ENCODE results near the gene ANKMY1. TPM values are rescaled to one million over a fixed set of nuclear protein-coding genes. Genes with fewer than 3 reads are reported as not detected.
A peak's percentile ranks its signal among the peaks of the same experiment; 100 is the strongest.

Gene ANKMY1
- total RNA-seq, 2 donors from 2014 or later = 3.7 to 7.9 TPM

DNA sequence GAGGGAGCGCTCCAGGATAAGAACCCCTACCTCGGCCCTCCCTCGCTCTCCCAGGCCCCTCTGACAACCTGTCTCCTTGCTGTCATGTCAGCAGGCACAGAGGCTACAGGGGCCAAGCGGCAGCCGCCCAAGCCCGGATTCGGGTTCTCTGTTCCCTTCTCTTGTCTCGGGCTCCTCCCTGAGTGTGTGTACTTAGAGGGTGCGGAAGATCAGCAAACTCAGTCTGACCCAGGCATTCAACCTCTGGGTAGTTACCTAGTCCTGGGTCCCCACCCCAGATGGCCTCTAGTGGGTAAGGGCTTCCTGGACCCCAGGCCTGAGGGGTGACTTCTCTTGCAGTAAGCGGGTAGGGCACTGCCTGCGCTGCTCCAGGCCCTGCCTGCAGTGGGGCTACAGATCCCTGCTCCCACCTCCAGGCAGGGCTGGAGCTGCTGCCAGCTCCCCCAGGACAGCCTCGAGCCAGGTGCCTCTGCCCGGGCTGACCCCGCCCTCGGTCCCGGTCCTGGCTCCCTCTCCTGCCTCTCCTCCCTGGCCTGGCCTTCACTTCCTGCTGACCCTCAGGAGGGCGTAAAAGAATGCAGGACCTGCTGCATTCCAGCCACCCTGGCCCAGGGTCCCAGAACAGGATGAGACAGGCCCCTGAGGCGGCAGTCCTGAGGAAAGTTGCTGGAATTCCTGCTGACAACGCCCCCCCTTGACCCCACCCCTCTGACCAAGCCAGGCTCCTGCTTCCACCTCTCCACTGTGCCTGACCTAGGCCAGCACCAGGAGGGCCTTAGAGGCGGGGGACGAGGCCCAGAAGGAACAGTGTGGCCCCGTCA is 100.4 kb downstream of the ANKMY1 start:
- no peak for DNase-seq (ENCODE audit: low spot score)
- Histone ChIP-seq H3K27ac (no peak overlapping the region), H3K4me1 (peaks cover 0 to 37% of the 10 kb centered on the region in 2 donors), H3K27me3 (no peaks in the 10 kb centered on the region), H3K9me3 (no peaks in the 10 kb centered on the region), H3K4me3 (no peak overlapping the region), H3K36me3 (no peaks in the 10 kb centered on the region)
- TF ChIP-seq, protein P1, sequence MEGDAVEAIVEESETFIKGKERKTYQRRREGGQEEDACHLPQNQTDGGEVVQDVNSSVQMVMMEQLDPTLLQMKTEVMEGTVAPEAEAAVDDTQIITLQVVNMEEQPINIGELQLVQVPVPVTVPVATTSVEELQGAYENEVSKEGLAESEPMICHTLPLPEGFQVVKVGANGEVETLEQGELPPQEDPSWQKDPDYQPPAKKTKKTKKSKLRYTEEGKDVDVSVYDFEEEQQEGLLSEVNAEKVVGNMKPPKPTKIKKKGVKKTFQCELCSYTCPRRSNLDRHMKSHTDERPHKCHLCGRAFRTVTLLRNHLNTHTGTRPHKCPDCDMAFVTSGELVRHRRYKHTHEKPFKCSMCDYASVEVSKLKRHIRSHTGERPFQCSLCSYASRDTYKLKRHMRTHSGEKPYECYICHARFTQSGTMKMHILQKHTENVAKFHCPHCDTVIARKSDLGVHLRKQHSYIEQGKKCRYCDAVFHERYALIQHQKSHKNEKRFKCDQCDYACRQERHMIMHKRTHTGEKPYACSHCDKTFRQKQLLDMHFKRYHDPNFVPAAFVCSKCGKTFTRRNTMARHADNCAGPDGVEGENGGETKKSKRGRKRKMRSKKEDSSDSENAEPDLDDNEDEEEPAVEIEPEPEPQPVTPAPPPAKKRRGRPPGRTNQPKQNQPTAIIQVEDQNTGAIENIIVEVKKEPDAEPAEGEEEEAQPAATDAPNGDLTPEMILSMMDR (IDR thresholded peaks at IDR 0.05) = no peak

DNA sequence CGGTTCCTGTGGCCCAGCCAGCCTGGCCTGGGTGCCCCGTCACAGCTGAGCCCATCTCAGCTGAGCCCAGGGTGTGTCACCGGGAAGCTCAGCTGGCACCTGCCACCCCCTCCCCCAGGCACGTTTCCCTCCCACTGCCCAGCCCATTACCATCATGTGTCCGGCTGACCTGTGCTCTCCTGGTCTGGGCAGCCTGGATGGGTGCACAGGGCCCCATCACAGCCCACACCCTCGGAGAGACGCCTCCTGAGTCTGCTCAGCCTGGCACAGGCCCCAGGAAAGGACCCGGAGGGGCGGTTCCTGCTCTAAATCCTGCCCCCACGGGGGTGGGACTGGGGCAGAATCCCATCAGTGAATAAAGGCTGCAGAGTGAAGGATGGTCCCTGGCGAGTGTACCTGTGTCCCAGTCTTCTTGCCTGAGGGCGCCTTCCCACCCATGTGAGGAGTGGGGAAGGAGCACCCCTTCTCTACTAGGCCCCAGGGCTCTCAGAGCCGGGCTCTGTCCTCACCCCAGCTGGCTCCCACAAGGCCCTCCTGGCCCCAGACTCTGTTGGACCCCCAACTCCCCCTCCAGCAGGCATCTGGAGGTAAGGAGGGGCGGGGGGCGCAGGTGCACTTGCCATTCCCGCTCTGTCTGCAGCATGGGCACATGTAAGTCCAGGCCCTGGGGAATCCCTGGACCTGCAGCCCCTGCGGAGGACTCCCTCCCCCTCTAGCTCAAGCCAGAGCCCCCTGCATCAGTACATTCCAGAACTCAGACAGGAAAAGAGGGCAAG is 101.2 kb downstream of the ANKMY1 start:
- H3K27ac ChIP-seq = no peak overlapping the region
- H3K4me1 ChIP-seq = peaks cover 0 to 45% of the 10 kb centered on the region in 2 donors
- TF ChIP-seq, protein P1 (IDR thresholded peaks at IDR 0.05) = no peak

GRCh38 chr2:240455647-240456446 is 101.9 kb downstream of the ANKMY1 start:
- H3K4me1 ChIP-seq = peaks cover 0 to 53% of the 10 kb centered on the region in 2 donors
- no peaks in the 10 kb centered on the region for H3K27me3 ChIP-seq

More for the DNA sequence above, 101.2 kb downstream of the ANKMY1 start:
- H3K36me3 ChIP-seq = no peaks in the 10 kb centered on the region
- no peaks in the 10 kb centered on the region for H3K9me3 ChIP-seq
- no peak overlapping the region for H3K4me3 ChIP-seq
- no peaks in the 10 kb centered on the region for H3K27me3 ChIP-seq
- DNase-seq (ENCODE audit: low spot score) = no peak

DNA sequence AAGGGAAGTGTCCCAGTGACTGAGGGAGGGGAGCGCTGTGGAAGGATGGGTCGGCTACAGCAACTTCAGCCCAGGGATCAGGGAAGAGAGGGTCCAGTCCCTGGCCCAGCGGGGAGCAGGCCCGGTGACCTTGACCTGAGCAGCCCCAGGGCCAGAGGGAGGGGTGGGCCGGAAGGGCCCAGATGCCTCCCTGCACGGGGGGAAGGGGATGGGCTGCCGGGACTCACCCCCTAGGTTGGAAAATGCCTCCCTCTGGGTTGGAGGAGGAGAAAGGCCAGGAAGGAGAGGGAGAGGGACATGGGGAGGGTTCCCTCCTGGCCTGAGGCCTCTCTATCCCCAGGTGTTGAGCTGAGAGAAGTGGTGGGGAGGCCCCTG is 102.5 kb downstream of the ANKMY1 start:
- Histone ChIP-seq H3K27me3 (no peaks in the 10 kb centered on the region), H3K9me3 (no peaks in the 10 kb centered on the region), H3K27ac (no peak overlapping the region), H3K4me3 (no peak overlapping the region), H3K36me3 (no peaks in the 10 kb centered on the region), H3K4me1 (peaks cover 0 to 59% of the 10 kb centered on the region in 2 donors)
- TF ChIP-seq, protein P1 (IDR thresholded peaks at IDR 0.05) = no peak
- DNase-seq (ENCODE audit: low spot score) = no peak

More at GRCh38 chr2:240455647-240456446, 101.9 kb downstream of the ANKMY1 start:
- no peak for DNase-seq (ENCODE audit: low spot score)
- Histone ChIP-seq H3K27ac (no peak overlapping the region), H3K4me3 (peak overlapping the region in 1 of 2 donors; percentile 7), H3K9me3 (no peaks in the 10 kb centered on the region), H3K36me3 (no peaks in the 10 kb centered on the region)
- TF ChIP-seq, protein P1 (IDR thresholded peaks at IDR 0.05) = no peak

DNA sequence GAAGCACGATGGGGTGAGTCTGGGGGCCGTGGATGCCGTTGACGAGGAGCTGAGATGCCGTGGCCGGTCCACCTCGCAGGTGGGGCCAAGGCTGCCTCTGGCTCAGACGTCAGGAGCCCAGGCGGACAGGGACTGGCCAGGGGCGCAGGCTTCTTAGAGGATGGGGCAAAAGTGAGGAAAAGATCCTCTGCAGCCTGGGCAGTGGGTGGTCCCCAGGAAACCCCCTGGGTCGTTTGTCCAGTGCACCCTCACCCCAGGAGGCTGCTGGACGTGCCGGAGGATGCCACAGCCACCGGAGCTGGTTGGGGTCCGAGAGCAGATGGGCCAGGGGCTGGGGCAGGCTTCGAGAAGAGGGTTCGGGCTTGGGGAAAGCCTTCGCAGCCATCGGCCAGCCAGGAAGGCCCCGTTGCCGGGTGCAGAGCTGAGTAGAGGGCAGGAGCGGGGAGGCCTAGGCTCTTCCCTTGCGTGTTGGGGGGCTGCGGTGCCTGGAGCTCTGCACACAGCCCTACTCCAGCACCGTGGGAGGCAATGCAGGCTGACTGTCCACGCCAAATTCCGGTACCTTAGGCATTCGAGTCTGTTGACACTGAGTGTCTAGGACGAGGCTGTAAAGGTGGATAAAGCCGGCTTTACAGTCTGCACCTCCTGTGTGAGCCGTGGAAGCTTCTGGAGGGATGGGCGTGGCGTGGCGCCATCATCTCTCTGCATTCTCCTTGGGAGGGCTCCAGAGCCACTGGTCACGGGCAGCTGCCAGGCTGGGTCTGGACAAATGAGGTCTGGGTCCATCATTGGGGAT is 103.5 kb downstream of the ANKMY1 start:
- no peak for DNase-seq (ENCODE audit: low spot score)
- Histone ChIP-seq H3K27me3 (no peaks in the 10 kb centered on the region), H3K27ac (no peak overlapping the region), H3K4me1 (peaks cover 0 to 63% of the 10 kb centered on the region in 2 donors), H3K4me3 (no peak overlapping the region), H3K9me3 (no peaks in the 10 kb centered on the region), H3K36me3 (peaks cover 4% of the 10 kb centered on the region)
- TF ChIP-seq, protein P1 (IDR thresholded peaks at IDR 0.05) = no peak
